H1 (cell line): ENCODE measurements around the gene SOX8. TPM values are rescaled to one million over a fixed set of nuclear protein-coding genes. Genes with fewer than 3 reads are reported as not detected.

Source experiments
- CTCF ChIA-PET: fragments of 300-600 bp; sonication (Branson Sonifier 250); formaldehyde crosslinking; loops from one replicate; lab custom pipeline; 2021; ENCODE audit not compliant: partially characterized antibody; lab: Charles Lee
- POLR2A ChIA-PET: fragments of 300-600 bp; sonication (Branson Sonifier 250); formaldehyde crosslinking; loops from one replicate; lab custom pipeline; 2021; ENCODE audit warnings: inconsistent platforms; ENCODE audit not compliant: partially characterized antibody; lab: Charles Lee
- DNase-seq, 2 experiments: peaks; one replicate each; pipeline versions ENCODE4 v3.0.0 to v3.0.0-alpha.2; 2010 to 2022; ENCODE audit warnings: low spot score in 2 of 2, low read depth in 1 of 2, mixed read lengths in 1 of 2
- FAIRE-seq: peaks from 2 replicates; lab custom pipeline; 2011; peaks lifted over from hg19 to GRCh38; lab: Jason Lieb, UNC
- H2AFZ ChIP-seq: 2 replicates; pipeline ENCODE4 v1.8.1; 2012; ENCODE audit warnings: low read length, inconsistent platforms
- H2AK5ac ChIP-seq: 2 replicates; pipeline ENCODE4 v1.6.1; 2013; ENCODE audit warnings: low read depth, low read length
- H2BK120ac ChIP-seq: replicated peaks from 2 replicates; pipeline ENCODE3; 2013; ENCODE audit warnings: low read depth, low read length, inconsistent platforms
- H2BK12ac ChIP-seq: 2 replicates; pipeline ENCODE4 v1.6.1; 2013; ENCODE audit warnings: low read depth, low read length
- H2BK15ac ChIP-seq: 2 replicates; pipeline ENCODE4 v1.6.1; 2013; ENCODE audit warnings: low read length
- H2BK20ac ChIP-seq: 2 replicates; pipeline ENCODE4 v1.6.1; 2013; ENCODE audit warnings: low read length
- H2BK5ac ChIP-seq: 2 replicates; pipeline ENCODE4 v1.6.1; 2013; ENCODE audit warnings: low read depth, low read length
- H3K14ac ChIP-seq: 2 replicates; pipeline ENCODE4 v1.6.1; 2013; ENCODE audit warnings: inconsistent platforms; ENCODE audit not compliant: insufficient read length
- H3K18ac ChIP-seq: 2 replicates; pipeline ENCODE4 v1.6.1; 2013; ENCODE audit warnings: low read length; ENCODE audit errors: extremely low read depth
- H3K23ac ChIP-seq: 2 replicates; pipeline ENCODE4 v1.6.1; 2013; ENCODE audit warnings: inconsistent platforms; ENCODE audit not compliant: insufficient read length
- H3K23me2 ChIP-seq: 2 replicates; pipeline ENCODE4 v1.6.1; 2013; ENCODE audit warnings: low read depth, low read length
- H3K27ac ChIP-seq: 2 replicates; pipeline ENCODE4 v1.6.1; 2011; ENCODE audit warnings: low read depth, low read length, inconsistent platforms
- H3K27me3 ChIP-seq, 4 experiments: replicated peaks in 1 of 4; 1 replicate in 1 of 4; 2 replicates in 3 of 4; pipeline versions ENCODE4 v1.6.1 to v1.8.1; 2011 to 2013; ENCODE audit warnings: low read length in 3 of 4, mild to moderate bottlenecking in 3 of 4, inconsistent platforms in 2 of 4, mixed read lengths in 2 of 4, moderate library complexity in 1 of 4; ENCODE audit not compliant: control insufficient read depth in 3 of 4, insufficient read depth in 3 of 4; ENCODE audit errors: extremely low read depth in 1 of 4
- H3K36me3 ChIP-seq, 4 experiments: 2 replicates each; pipeline versions ENCODE4 v1.6.1 to v1.8.1; 2011 to 2013; ENCODE audit warnings: mild to moderate bottlenecking in 4 of 4, low read length in 3 of 4, moderate library complexity in 2 of 4, control low read depth in 1 of 4, inconsistent platforms in 1 of 4; ENCODE audit not compliant: insufficient read depth in 4 of 4, control insufficient read depth in 2 of 4
- H3K4ac ChIP-seq: replicated peaks from 2 replicates; pipeline ENCODE3; 2013; ENCODE audit warnings: low read length, low read depth, mixed read lengths, inconsistent platforms; ENCODE audit not compliant: insufficient read length
- H3K4me1 ChIP-seq, 4 experiments: replicated peaks in 1 of 4; 1 replicate in 1 of 4; 2 replicates in 3 of 4; pipeline versions ENCODE4 v1.6.1 to v1.8.1; 2011 to 2013; ENCODE audit warnings: low read length in 3 of 4, inconsistent platforms in 2 of 4, mixed read lengths in 1 of 4; ENCODE audit not compliant: insufficient read depth in 4 of 4, control insufficient read depth in 3 of 4
- H3K4me2 ChIP-seq, 2 experiments: 2 replicates each; pipeline versions ENCODE4 v1.6.1 to v1.8.1; 2011 to 2013; ENCODE audit warnings: low read depth in 2 of 2, low read length in 2 of 2, control low read depth in 1 of 2, inconsistent platforms in 1 of 2, mild to moderate bottlenecking in 1 of 2; ENCODE audit not compliant: insufficient read depth in 1 of 2
- H3K4me3 ChIP-seq, 4 experiments: fragments of 200-600, 300-600 bp in 1 of 4; sonication (generic), shearing (Covaris generic), sonication (Bioruptor Twin) in 1 of 4; 2 replicates each; pipeline versions ENCODE4 v1.5.1 to v1.8.1; 2011 to 2016; ENCODE audit warnings: low read length in 4 of 4, low read depth in 3 of 4, control low read depth in 2 of 4, inconsistent platforms in 2 of 4, mild to moderate bottlenecking in 2 of 4, mixed read lengths in 1 of 4, moderate library complexity in 1 of 4; ENCODE audit not compliant: insufficient read depth in 2 of 4; ENCODE audit errors: extremely low read depth in 1 of 4
- H3K56ac ChIP-seq: replicated peaks from 2 replicates; pipeline ENCODE3; 2013; ENCODE audit warnings: low read depth, mild to moderate bottlenecking, mixed read lengths, low read length, inconsistent platforms; ENCODE audit not compliant: insufficient read length
- H3K79me1 ChIP-seq: 2 replicates; pipeline ENCODE4 v1.6.1; 2013; ENCODE audit warnings: low read depth, low read length, control low read depth
- H3K79me2 ChIP-seq, 2 experiments: 2 replicates each; pipeline versions ENCODE4 v1.6.1 to v1.8.1; 2012 to 2013; ENCODE audit warnings: low read length in 2 of 2, mild to moderate bottlenecking in 2 of 2, inconsistent platforms in 1 of 2; ENCODE audit not compliant: insufficient read depth in 2 of 2, control insufficient read depth in 1 of 2
- H3K9ac ChIP-seq, 4 experiments: replicated peaks in 1 of 4; 1 replicate in 1 of 4; 2 replicates in 3 of 4; pipeline versions ENCODE4 v1.6.1 to v1.8.1; 2011 to 2013; ENCODE audit warnings: low read depth in 3 of 4, low read length in 3 of 4, control low read depth in 2 of 4, mild to moderate bottlenecking in 2 of 4, moderate library complexity in 2 of 4, inconsistent platforms in 1 of 4; ENCODE audit errors: extremely low read depth in 1 of 4
- H3K9me3 ChIP-seq, 2 experiments: 2 replicates each; pipeline versions ENCODE4 v1.6.1 to v1.8.1; 2012 to 2013; ENCODE audit warnings: mild to moderate bottlenecking in 2 of 2, moderate library complexity in 2 of 2, control low read depth in 1 of 2, inconsistent platforms in 1 of 2, low read depth in 1 of 2, low read length in 1 of 2, mixed read lengths in 1 of 2; ENCODE audit not compliant: insufficient read depth in 2 of 2
- H4K20me1 ChIP-seq, 2 experiments: replicated peaks in 1 of 2; 2 replicates each; pipeline versions ENCODE3 to v1.8.1; 2011 to 2013; ENCODE audit warnings: inconsistent platforms in 2 of 2, low read length in 2 of 2, mild to moderate bottlenecking in 1 of 2; ENCODE audit not compliant: insufficient read depth in 2 of 2, control insufficient read depth in 1 of 2
- H4K5ac ChIP-seq: 2 replicates; pipeline ENCODE4 v1.6.1; 2013; ENCODE audit warnings: low read length, low read depth, mixed read lengths, inconsistent platforms; ENCODE audit not compliant: insufficient read length
- H4K8ac ChIP-seq: 2 replicates; pipeline ENCODE4 v1.8.0; 2013; ENCODE audit warnings: mild to moderate bottlenecking, moderate library complexity, low read length, inconsistent platforms; ENCODE audit not compliant: insufficient read depth; ENCODE audit errors: extremely low read depth
- H4K91ac ChIP-seq: replicated peaks from 2 replicates; pipeline ENCODE3; 2013; ENCODE audit warnings: low read length, mixed read lengths, inconsistent platforms; ENCODE audit not compliant: insufficient read length
- ATF2 ChIP-seq: IDR thresholded peaks from 2 replicates; pipeline ENCODE4 v1.6.1; 2012; ENCODE audit warnings: low read length, inconsistent platforms
- BRCA1 ChIP-seq: IDR thresholded peaks from 2 replicates; pipeline ENCODE4 v1.6.1; 2012; ENCODE audit warnings: low read depth, low read length, improper control_type of control experiment
- CBX5 ChIP-seq: fragments of 300-800, 300-1000 bp; sonication (generic); IDR thresholded peaks from 2 replicates; pipeline ENCODE4 v1.7.1; 2016; ENCODE audit warnings: antibody characterized with exemption, low read length, low read depth
- CBX8 ChIP-seq: fragments of 300-800, 300-1000 bp; sonication (generic); IDR thresholded peaks from 2 replicates; pipeline ENCODE4 v1.7.1; 2016; ENCODE audit warnings: low read depth, low read length, borderline replicate concordance
- CTBP2 ChIP-seq: IDR thresholded peaks from 2 replicates; pipeline ENCODE4 v1.7.0; 2011; ENCODE audit warnings: borderline replicate concordance, mild to moderate bottlenecking, moderate library complexity, mixed read lengths, low read length; ENCODE audit not compliant: insufficient read depth, insufficient read length
- EGR1 ChIP-seq: IDR thresholded peaks from 2 replicates; pipeline ENCODE4 v1.6.1; 2011; ENCODE audit warnings: low read depth, low read length, borderline replicate concordance
- GABPA ChIP-seq: IDR thresholded peaks from 2 replicates; pipeline ENCODE4 v1.6.1; 2011; ENCODE audit warnings: mild to moderate bottlenecking, low read length, moderate library complexity, borderline replicate concordance; ENCODE audit not compliant: insufficient read depth
- NRF1 ChIP-seq: IDR thresholded peaks from 2 replicates; pipeline ENCODE4 v1.6.1; 2011; ENCODE audit warnings: mild to moderate bottlenecking, low read depth, low read length, improper control_type of control experiment
- PHF8 ChIP-seq: fragments of 200-600 bp; sonication (generic); conservative IDR thresholded peaks from 2 replicates; pipeline ENCODE4 v1.7.1; 2012; ENCODE audit warnings: low read depth, mild to moderate bottlenecking, inconsistent platforms, low read length, moderate library complexity
- RXRA ChIP-seq: IDR thresholded peaks from 2 replicates; pipeline ENCODE4 v1.6.1; 2011; ENCODE audit warnings: low read depth, mild to moderate bottlenecking, low read length, moderate library complexity; ENCODE audit not compliant: insufficient read depth
- SIN3A ChIP-seq, 2 experiments: IDR thresholded peaks in 1 of 2; conservative IDR thresholded peaks in 1 of 2; 2 replicates each; pipeline ENCODE4 v1.6.1; 2011 to 2012; ENCODE audit warnings: low read length in 2 of 2, improper control_type of control experiment in 1 of 2, low read depth in 1 of 2, mild to moderate bottlenecking in 1 of 2
- SP1 ChIP-seq: IDR thresholded peaks from 2 replicates; pipeline ENCODE4 v1.6.1; 2011; ENCODE audit warnings: low read depth, low read length
- SUZ12 ChIP-seq: fragments of 200-600 bp; sonication (generic); IDR thresholded peaks from 2 replicates; pipeline ENCODE4 v1.6.1; 2012; ENCODE audit warnings: mild to moderate bottlenecking, inconsistent platforms, low read length, moderate library complexity, mixed read lengths
- WGBS, 2 experiments: shearing (Covaris generic) in 1 of 2; methylation state at CpG; one replicate each; pipeline versions ENCODE4 v1.1.6 to v1.1.7; 2013 to 2015; ENCODE audit warnings: low lambda C conversion rate in 2 of 2, mixed read lengths in 2 of 2, inconsistent platforms in 1 of 2, low coverage in 1 of 2, missing lambda C conversion rate in 1 of 2; ENCODE audit not compliant: insufficient replicate concordance in 2 of 2, insufficient coverage in 1 of 2, insufficient read length in 1 of 2; ENCODE audit errors: extremely low coverage in 1 of 2, missing lambda C conversion rate in 1 of 2; 5-methylcytosine and 5-hydroxymethylcytosine counted together
- polyA plus RNA-seq, 7 experiments: library from polyadenylated mRNA; depleted of rRNA in 3 of 7; stranded (reverse) in 5 of 7; unstranded in 2 of 7; fragments of >200 nt in 5 of 7; fragments of 200-250 nt in 2 of 7; gene quantifications; 1 replicate in 5 of 7; 2 replicates in 1 of 7; 4 replicates in 1 of 7; pipeline versions ENCODE4 v1.2.1 to v1.2.3, GENCODE V29; 2011 to 2013; ENCODE audit warnings: missing spikeins in 2 of 7, mixed read lengths in 2 of 7
- total RNA-seq: library from RNA; stranded (reverse); fragmentation: NEBNext Ultra II Directional; extraction: Animal tissue kit (Norgen Biotek cat#: 25700); gene quantifications from 2 replicates; pipeline ENCODE4 v1.2.1, GENCODE V29; 2021

The SOX8 gene
- total and polyA plus RNA-seq, 2 of the 8 experiments (the other 6 are each of a cell fraction or from before 2014, with no cell fraction given) = 2.2 to 5.7 TPM

GRCh38 chr16:943971-944370 lies 37.6 kb upstream of the SOX8 start:
- H2AK5ac ChIP-seq = no peak overlapping the region
- no peak overlapping the region for H2AFZ ChIP-seq
- H3K4me3 ChIP-seq = no peak overlapping the region
- no peaks in the 10 kb centered on the region for H3K36me3 ChIP-seq
- H4K20me1 ChIP-seq = no peaks in the 10 kb centered on the region
- H3K4me1 ChIP-seq = no peaks in the 10 kb centered on the region
- DNase-seq (no peak), FAIRE-seq (no peak)
- H3K14ac ChIP-seq = no peak overlapping the region
- no peak overlapping the region for H3K9ac ChIP-seq
- no peak overlapping the region for H4K91ac ChIP-seq
- H3K27me3 ChIP-seq = no peaks in the 10 kb centered on the region
- 88% methylated on average over 5 of the region's 5 CpGs; no CpG with 5 or more reads in 1 of the 2 experiments for WGBS, 2 experiments
- H3K18ac ChIP-seq = no peak overlapping the region
- H3K4me2 ChIP-seq = no peak overlapping the region
- no peak overlapping the region for H2BK120ac ChIP-seq
- no peak overlapping the region for H2BK12ac ChIP-seq
- no peak overlapping the region for H2BK20ac ChIP-seq
- H2BK5ac ChIP-seq = no peak overlapping the region
- H3K27ac ChIP-seq = no peak overlapping the region
- H3K4ac ChIP-seq = no peak overlapping the region
- no peak overlapping the region for H4K8ac ChIP-seq
- ChIA-PET POLR2A (no interaction called here), CTCF (no interaction called here)
- H3K9me3 ChIP-seq = peaks cover 28 to 37% of the 10 kb centered on the region in 2 experiments
- H3K23me2 ChIP-seq = no peaks in the 10 kb centered on the region
- H3K79me1 ChIP-seq = no peaks in the 10 kb centered on the region
- H3K56ac ChIP-seq = no peak overlapping the region
- no peak overlapping the region for H3K23ac ChIP-seq
- no peak overlapping the region for H4K5ac ChIP-seq
- H2BK15ac ChIP-seq = no peak overlapping the region
- H3K79me2 ChIP-seq = no peaks in the 10 kb centered on the region
- TF ChIP-seq ATF2 = no peak
- TF ChIP-seq SIN3A (conservative IDR thresholded peaks at IDR 0.05 in 1 of 2, IDR thresholded peaks at IDR 0.05 in 1 of 2; ENCODE audit: low read depth in 1 of 2, low read length in 2 of 2) = no peak
- TF ChIP-seq PHF8 = no peak
- no peak for TF ChIP-seq NRF1
- TF ChIP-seq CBX5 = no peak
- no peak for TF ChIP-seq CBX8
- no peak for TF ChIP-seq EGR1
- no peak for TF ChIP-seq RXRA
- no peak for TF ChIP-seq GABPA
- no peak for TF ChIP-seq CTBP2
- TF ChIP-seq SP1 = no peak
- TF ChIP-seq SUZ12 = no peak
- TF ChIP-seq BRCA1 = no peak
